K562 (cell line): ENCODE measurements around the gene RUNX1. TPM values are rescaled to one million over a fixed set of nuclear protein-coding genes. Genes with fewer than 3 reads are reported as not detected.
A peak's percentile ranks its signal among the peaks of the same experiment; 100 is the strongest.

Source experiments
- BHLHE40 ChIP-seq: IDR thresholded peaks from 2 replicates; pipeline ENCODE4 v1.6.1; 2011; ENCODE audit warnings: low read length, improper control_type of control experiment
- CBFA2T2 ChIP-seq: fragments of 450-650 bp; conservative IDR thresholded peaks from 2 replicates; pipeline ENCODE4 v1.6.1; 2017; ENCODE audit warnings: mild to moderate bottlenecking
- CHCHD3 ChIP-seq: fragments of 250-450 bp; sonication (Bioruptor Pico); IDR thresholded peaks from 2 replicates; pipeline ENCODE4 v2.1.2; 2022; ENCODE audit warnings: mild to moderate bottlenecking
- CHD4 ChIP-seq: fragments of 200-600 bp; sonication (generic); IDR thresholded peaks from 3 replicates; pipeline ENCODE4 v1.6.1; 2012; ENCODE audit warnings: low read depth, mild to moderate bottlenecking, mixed read lengths, low read length, inconsistent platforms; ENCODE audit not compliant: insufficient read depth, insufficient replicate concordance, poor library complexity, severe bottlenecking
- COPS2 ChIP-seq: fragments of 450-650 bp; conservative IDR thresholded peaks from 2 replicates; pipeline ENCODE4 v1.6.1; 2016; ENCODE audit warnings: mild to moderate bottlenecking, moderate library complexity
- CREB1 ChIP-seq, 2 experiments: sonication (generic) in 1 of 2; formaldehyde crosslinking in 1 of 2; IDR thresholded peaks; 2 replicates each; pipeline versions ENCODE4 v1.6.1 to v1.8.0; 2012 to 2022; ENCODE audit warnings: inconsistent platforms in 1 of 2, mild to moderate bottlenecking in 1 of 2, missing genetic modification reagents in 1 of 2, moderate library complexity in 1 of 2
- EP300 ChIP-seq: IDR thresholded peaks from 2 replicates; pipeline ENCODE4 v1.6.1; 2012; ENCODE audit warnings: low read length, improper control_type of control experiment
- HBP1 ChIP-seq: fragments of 450-650 bp; formaldehyde crosslinking; IDR thresholded peaks from 2 replicates; pipeline ENCODE4 v1.4.0; 2022; ENCODE audit warnings: missing genetic modification characterization
- HDAC3 ChIP-seq: fragments of 450-650 bp; IDR thresholded peaks from 2 replicates; pipeline ENCODE4 v1.6.1; 2018; ENCODE audit warnings: borderline replicate concordance, mild to moderate bottlenecking, moderate library complexity; ENCODE audit not compliant: partially characterized antibody
- HMG20B ChIP-seq: fragments of 250-450 bp; sonication (Bioruptor Pico); IDR thresholded peaks from 2 replicates; pipeline ENCODE4 v1.5.0; 2021; ENCODE audit warnings: mild to moderate bottlenecking
- HMGXB4 ChIP-seq: sonication (generic); formaldehyde crosslinking; IDR thresholded peaks from 2 replicates; pipeline ENCODE4 v1.8.1; 2023; ENCODE audit warnings: mild to moderate bottlenecking, missing genetic modification reagents
- HNRNPH1 ChIP-seq: fragments of 200-400 bp; formaldehyde crosslinking; optimal IDR thresholded peaks from 2 replicates; pipeline ENCODE3; 2017; ENCODE audit warnings: low read depth, mild to moderate bottlenecking, low read length, moderate library complexity
- ILK ChIP-seq: fragments of 450-650 bp; IDR thresholded peaks from 2 replicates; pipeline ENCODE4 v1.6.1; 2016; ENCODE audit warnings: missing genetic modification characterization, low read depth, mild to moderate bottlenecking, missing compliant biosample characterization, moderate library complexity, borderline replicate concordance
- JUNB ChIP-seq: fragments of 450-650 bp; formaldehyde crosslinking; conservative IDR thresholded peaks from 2 replicates; pipeline ENCODE4 v1.4.0; 2020; ENCODE audit warnings: mild to moderate bottlenecking
- KAT2B ChIP-seq: IDR thresholded peaks from one replicate; pipeline ENCODE4 v1.6.1; 2012; ENCODE audit warnings: low read depth, mild to moderate bottlenecking, control low read depth, inconsistent platforms, low read length, moderate library complexity
- MIER1 ChIP-seq: fragments of 450-650 bp; IDR thresholded peaks from 2 replicates; pipeline ENCODE4 v1.6.1; 2016; ENCODE audit warnings: antibody characterized with exemption, mild to moderate bottlenecking, low read depth
- PKNOX1 ChIP-seq: fragments of 450-650 bp; IDR thresholded peaks from 2 replicates; pipeline ENCODE4 v1.6.1; 2016
- PRMT5 ChIP-seq: sonication (generic); formaldehyde crosslinking; IDR thresholded peaks from 2 replicates; pipeline ENCODE4 v1.5.0; 2020; ENCODE audit warnings: missing genetic modification reagents
- RB1 ChIP-seq: fragments of 450-650 bp; IDR thresholded peaks from 2 replicates; pipeline ENCODE4 v1.6.1; 2017; ENCODE audit warnings: low read depth, mild to moderate bottlenecking
- RBBP5 ChIP-seq: fragments of 200-600 bp; sonication (generic); IDR thresholded peaks from 2 replicates; pipeline ENCODE4 v1.6.1; 2012; ENCODE audit warnings: borderline replicate concordance, mild to moderate bottlenecking, low read length, control low read depth, inconsistent platforms; ENCODE audit not compliant: insufficient read depth, poor library complexity, severe bottlenecking
- RHOXF2B ChIP-seq: fragments of 250-450 bp; sonication (Bioruptor Pico); conservative IDR thresholded peaks from 2 replicates; pipeline ENCODE4 v1.5.1; 2021
- SP2 ChIP-seq: IDR thresholded peaks from 2 replicates; pipeline ENCODE4 v1.6.1; 2011; ENCODE audit warnings: mild to moderate bottlenecking, low read depth, low read length, moderate library complexity; ENCODE audit not compliant: poor library complexity, severe bottlenecking; ENCODE audit errors: extremely low read depth
- TEAD2 ChIP-seq: fragments of 450-650 bp; IDR thresholded peaks from 2 replicates; pipeline ENCODE4 v1.6.1; 2016; ENCODE audit warnings: missing genetic modification characterization, control low read depth, missing compliant biosample characterization
- ZNF282 ChIP-seq: sonication (generic); formaldehyde crosslinking; IDR thresholded peaks from 2 replicates; pipeline ENCODE4 v1.8.1; 2023; ENCODE audit warnings: missing genetic modification reagents
- ZNF584 ChIP-seq: fragments of 200-800 bp; sonication (Bioruptor generic); IDR thresholded peaks from 2 replicates; pipeline ENCODE4 v1.6.1; 2016; ENCODE audit warnings: low read depth, mild to moderate bottlenecking, missing genetic modification characterization, missing compliant biosample characterization
- polyA plus RNA-seq, 8 experiments: library from polyadenylated mRNA; depleted of rRNA in 4 of 8; stranded (reverse) in 5 of 8; unstranded in 3 of 8; fragments of >200 nt; fragmentation: Nextera tagmentation in 2 of 8; fragmentation: Illumina TruSeq in 1 of 8; extraction: Ambion mirVana in 2 of 8; extraction: Trizol in 1 of 8; gene quantifications; 2 replicates each; pipeline versions ENCODE4 v1.2.1 to v1.2.3, GENCODE V29; 2011 to 2014; ENCODE audit warnings: inconsistent platforms in 1 of 8, missing spikeins in 1 of 8
- total RNA-seq, 7 experiments: library from RNA; depleted of rRNA in 6 of 7; stranded (reverse); fragments of >200 nt in 6 of 7; fragmentation: Illumina TruSeq in 2 of 7; extraction: Trizol in 2 of 7; gene quantifications; 2 replicates each; pipeline versions ENCODE4 v1.2.1 to v1.2.3, GENCODE V29; 2011 to 2021; ENCODE audit warnings: low replicate concordance in 1 of 7

Gene RUNX1
- total and polyA plus RNA-seq, 9 of the 15 experiments (the other 6 are each of a cell fraction or from before 2014, with no cell fraction given) = 2.2 to 68.6 (median 17.8) TPM

GRCh38 chr21:34908419-34909055 lies 140.6 kb downstream of the RUNX1 start (continued):
- peak; percentile 91 for TF ChIP-seq PKNOX1
- no peak for TF ChIP-seq RBBP5
- peak; percentile 100 for TF ChIP-seq CBFA2T2
- peak; percentile 80; the same call in 1 of the 2 replicates for TF ChIP-seq ZNF584 (CRISPR knock-in tag)
- no peak for TF ChIP-seq KAT2B
- TF ChIP-seq HNRNPH1 = no peak
- TF ChIP-seq CHCHD3 (CRISPR knock-in tag) = no peak
- peak; percentile 83 for TF ChIP-seq CREB1 (IDR thresholded peaks at IDR 0.05)
- peak; percentile 34; the same call in 1 of the 2 replicates for TF ChIP-seq CREB1 (CRISPR knock-in tag; IDR thresholded peaks at IDR 0.05)
- TF ChIP-seq BHLHE40 = peak; percentile 74
- TF ChIP-seq RB1 = 0 out of 2 replicates have a peak, but pooled peaks have one; percentile 38
- peak; percentile 100 for TF ChIP-seq EP300
- no peak for TF ChIP-seq ZNF282 (CRISPR knock-in tag)
- TF ChIP-seq HDAC3 = peak; percentile 99
- TF ChIP-seq TEAD2 (tag) = 0 out of 2 replicates have a peak, but pooled peaks have one; percentile 18
- TF ChIP-seq CHD4 = no peak
- 0 out of 2 replicates have a peak, but pooled peaks have one; percentile 65 for TF ChIP-seq HBP1 (CRISPR knock-in tag)
- TF ChIP-seq ILK (tag) = no peak
- no peak for TF ChIP-seq PRMT5 (CRISPR knock-in tag)
- TF ChIP-seq HMGXB4 = no peak
- TF ChIP-seq SP2 = no peak
- no peak for TF ChIP-seq HMG20B (CRISPR knock-in tag)
- no peak for TF ChIP-seq COPS2
- no peak for TF ChIP-seq RHOXF2B
- no peak for TF ChIP-seq MIER1
- TF ChIP-seq JUNB (CRISPR knock-in tag) = 0 out of 2 replicates have a peak, but pooled peaks have one; percentile 3
